ENCODE results near the gene SNX9. TPM values are rescaled to one million over a fixed set of nuclear protein-coding genes. Genes with fewer than 3 reads are reported as not detected.

The SNX9 gene
- total and polyA plus RNA-seq, 2 donors (not counting 1 experiment from before 2014, with no cell fraction given) = 10.0 to 50.7 TPM

GRCh38 chr6:157943249-157943963 is 120.4 kb downstream of the SNX9 start:
- Mint-ChIP-seq H3K27me3 (no peaks in the 10 kb centered on the region), H3K9me3 (ENCODE audit: insufficient read depth) (no peaks in the 10 kb centered on the region), H3K4me3 (no peak overlapping the region), H3K4me1 (no peaks in the 10 kb centered on the region), H3K27ac (no peak overlapping the region)
- Histone ChIP-seq H3K36me3 (replicated peaks in 1 of 2; ENCODE audit: control extremely low read depth in 1 of 2, control insufficient read depth in 1 of 2, extremely low read depth in 1 of 2, insufficient read depth in 2 of 2, low read length in 1 of 2) (peaks cover 0 to 61% of the 10 kb centered on the region in 2 experiments), H3K79me2 (ENCODE audit: control insufficient read depth, insufficient read depth, low read length) (no peaks in the 10 kb centered on the region), H3K4me1 (ENCODE audit: control insufficient read depth in 2 of 2, insufficient read depth in 2 of 2, low read length in 2 of 2) (no peaks in the 10 kb centered on the region), H3K4me2 (replicated peaks; ENCODE audit: low read depth, low read length, poor library complexity, severe bottlenecking) (no peak overlapping the region), H2AFZ (ENCODE audit: insufficient read depth, low read depth, low read length, poor library complexity, severe bottlenecking) (no peak overlapping the region), H3K9ac (ENCODE audit: low read length) (no peak overlapping the region), H4K20me1 (ENCODE audit: control insufficient read depth, insufficient read depth, low read length, poor library complexity, severe bottlenecking) (no peaks in the 10 kb centered on the region), H3K27ac (ENCODE audit: low read length in 2 of 2) (no peak overlapping the region), H3K4me3 (ENCODE audit: control extremely low read depth in 1 of 5, extremely low read depth in 1 of 5, insufficient read depth in 1 of 5, low read depth in 2 of 5, low read length in 4 of 5) (no peak overlapping the region), H3K9me3 (ENCODE audit: control extremely low read depth in 1 of 3, control insufficient read depth in 2 of 3, insufficient read depth in 1 of 3, low read length in 2 of 3) (no peaks in the 10 kb centered on the region), H3K27me3 (replicated peaks in 1 of 4; ENCODE audit: control extremely low read depth in 1 of 4, control insufficient read depth in 3 of 4, insufficient read depth in 4 of 4, low read length in 3 of 4) (no peaks in the 10 kb centered on the region)
- WGBS (ENCODE audit: insufficient coverage) = 96% methylated on average over 13 of the region's 16 CpGs
- CTCF ChIA-PET = no interaction called here
- no peak for ATAC-seq (ENCODE audit: low read depth)
- no peak for DNase-seq
- intact Hi-C loops (cut with micrococcal nuclease) = no loop called here
- TF ChIP-seq EZH2 (IDR thresholded peaks at IDR 0.05; ENCODE audit: borderline replicate concordance, insufficient read depth, low read depth, low read length, poor library complexity, severe bottlenecking) (no peak), CTCF (IDR thresholded peaks at IDR 0.05) (no peak)
- POLR2A ChIA-PET = no interaction called here

GRCh38 chr6:157943964-157944283 is 120.9 kb downstream of the SNX9 start:
- H4K20me1 ChIP-seq (ENCODE audit: control insufficient read depth, insufficient read depth, low read length, poor library complexity, severe bottlenecking) = no peaks in the 10 kb centered on the region
- WGBS (ENCODE audit: insufficient coverage) = 100% methylated on average over 10 of the region's 15 CpGs
- H3K4me3 ChIP-seq (ENCODE audit: control extremely low read depth in 1 of 5, extremely low read depth in 1 of 5, insufficient read depth in 1 of 5, low read depth in 2 of 5, low read length in 4 of 5) = no peak overlapping the region
- no peak for ATAC-seq (ENCODE audit: low read depth)
- no peak overlapping the region for H3K9ac ChIP-seq (ENCODE audit: low read length)
- no peak for DNase-seq
- peaks cover 2% of the 10 kb centered on the region for H3K9me3 Mint-ChIP-seq (ENCODE audit: insufficient read depth)
- H3K4me2 ChIP-seq (replicated peaks; ENCODE audit: low read depth, low read length, poor library complexity, severe bottlenecking) = no peak overlapping the region
- TF ChIP-seq CTCF (IDR thresholded peaks at IDR 0.05) = no peak
- no peak for TF ChIP-seq EZH2 (IDR thresholded peaks at IDR 0.05; ENCODE audit: borderline replicate concordance, insufficient read depth, low read depth, low read length, poor library complexity, severe bottlenecking)
- ChIA-PET CTCF (no interaction called here), POLR2A (no interaction called here)
- H3K4me1 Mint-ChIP-seq = no peaks in the 10 kb centered on the region
- no peaks in the 10 kb centered on the region for H3K9me3 ChIP-seq (ENCODE audit: control extremely low read depth in 1 of 3, control insufficient read depth in 2 of 3, insufficient read depth in 1 of 3, low read length in 2 of 3)
- H3K27me3 Mint-ChIP-seq = no peaks in the 10 kb centered on the region
- H3K27ac ChIP-seq (ENCODE audit: low read length in 2 of 2) = no peak overlapping the region
- no peaks in the 10 kb centered on the region for H3K27me3 ChIP-seq (replicated peaks in 1 of 4; ENCODE audit: control extremely low read depth in 1 of 4, control insufficient read depth in 3 of 4, insufficient read depth in 4 of 4, low read length in 3 of 4)
- intact Hi-C loops (cut with micrococcal nuclease) = no loop called here
- H2AFZ ChIP-seq (ENCODE audit: insufficient read depth, low read depth, low read length, poor library complexity, severe bottlenecking) = no peak overlapping the region
- H3K79me2 ChIP-seq (ENCODE audit: control insufficient read depth, insufficient read depth, low read length) = no peaks in the 10 kb centered on the region
- H3K4me3 Mint-ChIP-seq = no peak overlapping the region
- H3K36me3 ChIP-seq (replicated peaks in 1 of 2; ENCODE audit: control extremely low read depth in 1 of 2, control insufficient read depth in 1 of 2, extremely low read depth in 1 of 2, insufficient read depth in 2 of 2, low read length in 1 of 2) = peaks cover 0 to 56% of the 10 kb centered on the region in 2 experiments
- no peak overlapping the region for H3K27ac Mint-ChIP-seq
- H3K4me1 ChIP-seq (ENCODE audit: control insufficient read depth in 2 of 2, insufficient read depth in 2 of 2, low read length in 2 of 2) = no peaks in the 10 kb centered on the region

Measured in B cell (primary cell).